Measurements from ENCODE around the gene FGF6. TPM values are rescaled to one million over a fixed set of nuclear protein-coding genes. Genes with fewer than 3 reads are reported as not detected.

Gene FGF6
- total and polyA plus RNA-seq, 2 of the 13 experiments (the other 11 are each of a cell fraction or from before 2014, with no cell fraction given), result not detected

GRCh38 chr12:4401117-4401516 lies 44.5 kb downstream of the FGF6 start:
- Histone ChIP-seq H3K79me2 (ENCODE audit: insufficient read depth, low read length) (no peaks in the 10 kb centered on the region), H3K9ac (ENCODE audit: insufficient read depth, low read depth, low read length) (no peak overlapping the region), H4K20me1 (ENCODE audit: insufficient read depth, low read length) (no peaks in the 10 kb centered on the region), H3K36me3 (replicated peaks in 1 of 2; ENCODE audit: control insufficient read depth in 1 of 2, insufficient read depth in 2 of 2, low read length in 2 of 2) (no peaks in the 10 kb centered on the region), H3K4me3 (replicated peaks in 1 of 3; ENCODE audit: insufficient read depth in 1 of 3, low read depth in 2 of 3, low read length in 3 of 3) (no peak overlapping the region), H3K27me3 (ENCODE audit: control insufficient read depth in 1 of 2, insufficient read depth in 2 of 2, low read length in 2 of 2) (peaks cover 3 to 25% of the 10 kb centered on the region in 2 experiments; a peak in 3 of 5 replicates), H3K4me2 (ENCODE audit: low read depth, low read length) (no peak overlapping the region), H3K27ac (ENCODE audit: extremely low read length, insufficient read depth, low read length) (no peak overlapping the region), H2AFZ (ENCODE audit: low read length) (no peak overlapping the region), H3K4me1 (ENCODE audit: insufficient read depth, low read length) (no peaks in the 10 kb centered on the region), H3K9me3 (ENCODE audit: low read length) (no peaks in the 10 kb centered on the region)
- in situ Hi-C loops (cut with HindIII; ENCODE audit: extremely low pct_ligation_motif_present, low pct_unique_long_range_greater_than_20kb), result no loop called here
- TF ChIP-seq FOSL1 (CRISPR knock-in tag; IDR thresholded peaks at IDR 0.05; ENCODE audit: borderline replicate concordance) (no peak), ZNF547 (CRISPR knock-in tag; IDR thresholded peaks at IDR 0.05) (no peak), KLF9 (CRISPR knock-in tag; IDR thresholded peaks at IDR 0.05; ENCODE audit: low read depth) (no peak), HNRNPK (IDR thresholded peaks at IDR 0.05; ENCODE audit: low read depth, low read length, poor library complexity, severe bottlenecking) (no peak), ZNF674 (CRISPR knock-in tag; IDR thresholded peaks at IDR 0.05; ENCODE audit: low read depth) (no peak), NRL (CRISPR knock-in tag; IDR thresholded peaks at IDR 0.05; ENCODE audit: borderline replicate concordance) (no peak), MIER3 (CRISPR knock-in tag; IDR thresholded peaks at IDR 0.05; ENCODE audit: borderline replicate concordance) (no peak), HDAC2 (CRISPR knock-in tag; IDR thresholded peaks at IDR 0.05) (no peak), ZIK1 (CRISPR knock-in tag; IDR thresholded peaks at IDR 0.05; ENCODE audit: borderline replicate concordance, low read depth) (no peak), PBX2 (CRISPR knock-in tag; IDR thresholded peaks at IDR 0.05) (no peak), ZNF333 (CRISPR knock-in tag; IDR thresholded peaks at IDR 0.05; ENCODE audit: borderline replicate concordance) (no peak), AFF4 (CRISPR knock-in tag; IDR thresholded peaks at IDR 0.05) (no peak), ZNF264 (CRISPR knock-in tag; IDR thresholded peaks at IDR 0.05) (no peak), ZNF619 (CRISPR knock-in tag; IDR thresholded peaks at IDR 0.05) (no peak), ZSCAN21 (CRISPR knock-in tag; IDR thresholded peaks at IDR 0.05; ENCODE audit: borderline replicate concordance) (no peak), ZBTB3 (CRISPR knock-in tag; IDR thresholded peaks at IDR 0.05; ENCODE audit: borderline replicate concordance, low read depth) (no peak), MTF2 (CRISPR knock-in tag; IDR thresholded peaks at IDR 0.05; ENCODE audit: borderline replicate concordance) (no peak), SP5 (CRISPR knock-in tag; IDR thresholded peaks at IDR 0.05; ENCODE audit: borderline replicate concordance, low read depth) (no peak)
- no peak for FAIRE-seq
- intact Hi-C loops (cut with micrococcal nuclease; ENCODE audit: unreplicated experiment), result no loop called here
- no peak for DNase-seq (ENCODE audit: low spot score)
- no TSS peak for BruUV-seq (replicated peaks)
- POLR2A ChIA-PET, result no interaction called here
- CTCF ChIA-PET (ENCODE audit: low intra/inter-chr PET ratio, low total read pairs), result no interaction called here
- ATAC-seq, result no peak
- WGBS (ENCODE audit: low lambda C conversion rate), result 9% methylated on average over 3 of the region's 3 CpGs
